HG03060 (cell line): Measurements from ENCODE around the gene GPR32.
"Not testable (repeated sequence)": the region's sequence is repeated elsewhere in the genome, so short reads cannot be mapped to it uniquely, and the experiment has no call there.

Source experiments
- ATAC-seq: cut with Tn5 transposase; IDR thresholded peaks from one replicate; pipeline ENCODE4 v1.9.1; 2021; ENCODE audit warnings: low read depth, moderate number of reproducible peaks; ENCODE audit not compliant: unreplicated experiment

Gene GPR32

DNA sequence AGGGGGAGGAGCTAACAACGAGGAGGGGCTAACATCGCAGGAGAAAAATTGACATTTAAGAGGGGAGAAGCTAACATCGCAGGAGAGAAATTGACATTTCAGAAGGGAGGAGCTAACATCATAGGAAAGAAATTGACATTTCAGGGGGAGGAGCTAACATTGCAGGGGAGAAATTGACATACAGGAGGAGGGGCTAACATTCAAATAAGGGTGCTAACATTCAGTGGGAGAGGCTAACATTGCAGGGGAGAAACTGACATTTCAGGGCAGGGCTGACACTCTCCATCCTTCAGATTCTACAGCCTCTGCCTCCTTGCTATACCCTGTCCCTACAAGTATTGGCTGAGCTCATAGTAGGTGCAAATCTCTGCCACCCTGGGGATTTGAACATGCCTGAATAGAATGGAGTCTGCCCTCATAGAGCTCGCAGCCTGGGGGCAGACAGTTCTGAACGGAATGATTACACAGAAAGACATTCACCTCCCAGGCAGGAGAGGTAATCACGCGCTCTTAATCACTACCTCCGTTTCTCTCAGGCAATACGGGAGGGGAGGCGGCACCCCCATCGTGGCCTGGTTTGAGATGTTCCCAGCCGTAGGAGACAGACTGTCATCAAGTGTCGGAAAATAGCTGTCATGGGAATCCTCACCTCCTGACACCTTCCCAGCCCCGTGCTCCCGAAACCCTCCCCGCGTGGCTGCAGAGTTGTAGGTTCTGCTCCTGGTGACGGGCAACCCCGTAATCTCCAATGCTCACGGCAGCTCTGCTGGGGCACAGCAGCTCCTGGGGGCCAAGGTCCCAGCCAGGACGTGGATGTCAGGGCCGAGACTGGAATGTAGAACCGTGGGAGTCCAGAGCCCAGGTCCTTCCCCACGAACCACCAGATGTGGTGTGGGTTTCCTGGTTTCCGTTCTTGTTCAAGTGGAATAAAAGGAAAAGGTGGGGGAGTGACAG is 9.5 kb downstream of the GPR32 start:
- no peak for ATAC-seq

DNA sequence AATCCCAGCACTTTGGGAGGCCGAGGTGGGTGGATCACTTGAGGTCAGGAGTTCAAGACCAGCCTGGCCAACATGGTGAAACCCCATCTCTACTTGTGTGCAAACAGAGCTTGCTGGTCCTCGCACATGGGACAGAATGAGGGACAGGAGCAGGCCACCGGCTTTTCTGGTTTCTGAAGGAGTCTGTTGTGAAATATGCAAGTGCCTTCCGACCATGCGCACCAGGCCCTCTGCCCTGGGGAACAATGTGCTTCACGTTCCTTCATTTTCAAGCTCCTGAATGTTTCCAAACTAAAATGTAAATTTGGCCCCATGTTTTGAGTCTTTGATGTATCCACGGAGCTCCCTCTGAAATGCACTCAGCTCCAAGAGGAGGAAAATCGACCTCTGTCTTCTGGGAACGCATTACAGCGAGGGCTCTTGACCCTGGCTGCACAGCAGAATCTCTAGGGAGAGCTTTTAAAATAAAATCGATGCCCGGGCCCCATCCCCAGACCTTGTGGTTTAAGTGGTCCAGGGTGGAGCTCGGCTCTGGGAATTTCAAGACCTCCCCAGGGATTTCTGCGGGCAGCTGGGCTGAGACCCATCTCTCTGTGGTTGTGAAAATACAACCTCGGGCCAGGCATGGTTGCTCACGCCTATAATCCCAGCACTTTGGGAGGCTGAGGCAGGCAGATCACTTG is 10.6 kb downstream of the GPR32 start:
- ATAC-seq, result no peak

DNA sequence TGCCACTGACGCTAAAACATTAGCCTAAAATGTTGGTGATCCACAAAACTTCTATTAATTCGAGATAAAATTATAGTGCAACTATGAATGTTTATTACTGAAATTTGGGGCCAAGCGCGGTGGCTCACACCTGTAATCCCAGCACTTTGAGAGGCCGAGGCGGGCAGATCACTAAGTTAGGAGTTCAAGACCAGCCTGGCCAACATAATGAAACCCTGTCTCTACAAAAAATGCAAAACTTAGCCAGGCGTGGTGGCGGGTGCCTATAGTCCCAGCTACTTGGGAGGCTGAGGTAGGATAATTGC is 13.5 kb downstream of the GPR32 start:
- not testable (repeated sequence) for ATAC-seq

DNA sequence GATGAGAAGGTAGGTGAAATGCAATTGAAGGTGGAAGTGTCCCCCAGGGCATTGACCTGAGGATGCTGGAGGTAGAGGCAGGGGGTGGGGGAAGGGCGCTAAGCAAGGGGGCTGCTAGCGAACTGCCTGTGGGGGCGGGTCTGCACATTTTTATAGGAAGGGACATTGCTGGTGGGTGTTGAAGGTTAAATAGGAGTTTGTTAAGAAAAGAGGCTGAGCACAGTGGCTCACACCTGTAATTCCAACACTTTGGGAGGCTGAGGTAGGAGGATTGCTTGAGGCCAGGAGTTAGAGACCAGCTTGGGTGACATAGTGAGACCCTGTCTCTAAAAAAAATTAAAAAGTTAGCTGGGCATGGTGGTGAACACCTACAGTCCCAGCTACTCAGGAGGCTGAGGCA is 14.4 kb downstream of the GPR32 start:
- no peak for ATAC-seq

DNA sequence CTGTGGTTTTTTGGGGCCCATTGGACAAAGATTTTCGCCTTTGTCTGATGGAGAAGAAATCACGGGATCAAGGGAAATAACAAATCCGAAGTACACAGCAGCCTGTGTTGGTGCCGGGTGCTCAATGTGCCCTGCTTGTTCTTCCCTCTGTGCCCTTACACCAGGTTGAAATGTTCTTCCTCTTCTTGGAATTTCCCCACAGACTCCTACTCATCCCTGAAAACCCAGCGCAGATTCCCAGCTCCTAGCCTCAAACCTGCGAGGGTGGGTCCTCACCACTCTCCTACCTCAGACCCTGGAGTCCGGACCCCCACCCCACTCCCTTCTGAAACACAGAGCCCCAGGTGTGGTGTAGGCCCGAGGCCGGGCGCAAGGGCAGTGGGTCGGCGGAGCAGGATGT is 15.1 kb downstream of the GPR32 start:
- no peak for ATAC-seq

DNA sequence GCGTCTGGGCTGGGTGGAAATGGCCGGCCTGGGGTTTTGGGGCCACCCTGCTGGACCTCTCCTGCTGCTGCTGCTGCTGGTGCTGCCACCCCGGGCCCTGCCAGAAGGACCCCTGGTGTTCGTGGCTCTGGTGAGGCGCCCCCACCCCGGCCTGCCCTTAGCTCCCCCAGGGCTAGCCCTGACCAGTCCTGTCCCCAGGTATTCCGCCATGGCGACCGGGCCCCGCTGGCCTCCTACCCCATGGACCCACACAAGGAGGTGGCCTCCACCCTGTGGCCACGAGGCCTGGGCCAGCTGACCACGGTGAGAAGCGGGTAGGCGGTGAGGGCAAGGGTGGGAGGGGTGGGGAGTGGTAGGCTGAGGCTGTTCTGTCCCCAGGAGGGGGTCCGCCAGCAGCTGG is 20.1 kb downstream of the GPR32 start, which contains the start of gene ACP4:
TSS of gene ACP4 (plus strand) at position 20 of the 400 bp plus-strand sequence. CDS start at position 20, 0 bp downstream.
- no peak for ATAC-seq

DNA sequence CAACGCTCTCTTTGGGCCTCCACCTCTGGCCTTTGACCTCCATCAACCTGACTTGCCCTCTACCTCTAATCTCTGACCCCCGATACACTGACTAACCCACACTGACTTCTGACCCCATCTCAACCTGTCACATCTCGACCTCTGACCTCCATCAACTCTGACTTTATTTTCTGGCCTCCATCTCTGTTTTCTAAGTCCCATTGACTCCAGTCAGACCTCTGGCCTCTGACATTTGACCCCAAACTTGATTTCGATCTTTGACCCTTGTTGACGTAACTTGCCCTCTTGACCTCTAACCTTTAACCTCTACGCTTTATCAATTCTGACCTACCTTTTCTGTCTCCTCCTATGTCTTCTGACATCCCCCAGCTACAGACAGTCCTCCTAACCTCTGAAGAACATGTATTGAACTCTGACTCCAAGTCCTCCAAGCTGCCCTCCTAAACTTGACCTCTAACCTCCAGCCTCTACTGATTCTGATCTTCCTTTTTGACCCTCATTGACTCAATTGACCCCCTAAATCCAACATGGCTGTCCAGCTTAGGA is 20.7 kb downstream of the GPR32 start:
- no peak for ATAC-seq

DNA sequence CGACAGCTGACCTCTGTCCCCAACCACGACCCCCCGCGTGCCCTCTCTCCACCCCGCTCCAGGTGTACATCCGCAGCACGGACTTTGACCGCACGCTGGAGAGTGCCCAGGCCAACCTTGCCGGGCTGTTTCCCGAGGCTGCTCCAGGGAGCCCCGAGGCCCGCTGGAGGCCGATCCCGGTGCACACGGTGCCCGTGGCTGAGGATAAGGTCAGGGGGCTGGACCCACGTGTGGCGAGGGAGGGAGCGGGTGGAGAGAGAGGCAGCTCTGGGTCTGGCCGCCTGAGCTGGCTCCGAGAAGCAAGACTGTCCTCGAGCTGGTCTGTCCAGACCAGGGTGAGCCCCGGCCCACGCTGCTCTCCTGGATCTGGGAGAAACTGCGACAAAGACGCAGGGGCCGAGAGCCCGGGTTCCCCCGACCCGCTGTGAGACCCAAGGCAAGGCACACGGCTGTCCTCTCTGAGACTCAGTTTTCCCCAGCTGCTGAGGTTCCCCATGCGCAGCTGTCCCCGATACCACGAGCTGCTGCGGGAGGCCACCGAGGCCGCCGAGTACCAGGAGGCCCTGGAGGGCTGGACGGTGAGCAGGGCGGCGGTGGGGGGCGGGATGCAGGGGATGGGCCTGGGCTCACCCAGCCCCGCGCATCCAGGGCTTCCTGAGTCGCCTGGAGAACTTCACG is 21.5 kb downstream of the GPR32 start:
- ATAC-seq, result no peak

DNA sequence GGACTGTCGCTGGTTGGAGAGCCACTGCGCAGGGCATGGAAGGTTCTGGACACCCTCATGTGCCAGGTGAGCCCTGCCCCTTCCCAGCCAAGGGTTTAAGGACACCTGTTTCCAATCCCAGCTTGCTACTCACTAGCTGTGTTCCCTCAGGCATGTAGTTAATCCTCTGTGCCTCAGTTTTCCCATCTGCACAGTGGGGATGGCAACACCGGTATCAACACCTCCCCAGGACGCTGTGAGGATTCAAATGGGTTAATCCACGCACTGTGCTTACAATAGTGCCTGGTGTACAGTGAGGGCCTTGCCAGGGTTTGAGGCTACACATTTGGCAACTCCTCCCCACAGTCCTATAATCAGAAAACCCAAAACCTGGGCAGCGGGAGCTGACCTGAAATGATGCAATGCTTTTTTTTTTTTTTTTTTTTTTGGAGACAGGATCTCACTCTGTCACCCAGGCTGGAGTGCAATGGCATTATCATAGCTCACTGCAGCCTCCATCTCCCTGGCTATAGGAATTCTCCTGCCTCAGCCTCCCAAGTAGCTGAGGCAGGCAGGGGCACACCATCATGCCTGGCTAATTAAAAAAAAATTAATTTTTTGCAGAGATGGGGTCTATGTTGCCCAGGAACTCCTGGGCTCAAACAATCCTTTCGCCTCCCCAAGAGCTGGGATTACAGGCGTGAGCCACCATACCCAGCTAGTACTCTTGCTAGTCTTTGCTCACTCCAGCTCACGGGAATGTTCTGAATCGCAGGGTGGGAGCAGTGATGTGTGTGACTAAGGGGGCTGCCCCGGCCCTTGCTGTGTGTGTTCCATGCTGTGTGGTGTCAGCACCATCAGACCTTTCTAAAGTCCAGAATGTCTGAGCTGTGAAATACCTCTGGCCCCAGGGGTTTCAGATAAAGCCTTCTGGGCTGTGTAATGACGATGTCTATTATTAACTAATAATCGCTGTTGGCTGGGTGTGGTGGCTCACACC is 22.3 kb downstream of the GPR32 start:
- ATAC-seq, result no peak

DNA sequence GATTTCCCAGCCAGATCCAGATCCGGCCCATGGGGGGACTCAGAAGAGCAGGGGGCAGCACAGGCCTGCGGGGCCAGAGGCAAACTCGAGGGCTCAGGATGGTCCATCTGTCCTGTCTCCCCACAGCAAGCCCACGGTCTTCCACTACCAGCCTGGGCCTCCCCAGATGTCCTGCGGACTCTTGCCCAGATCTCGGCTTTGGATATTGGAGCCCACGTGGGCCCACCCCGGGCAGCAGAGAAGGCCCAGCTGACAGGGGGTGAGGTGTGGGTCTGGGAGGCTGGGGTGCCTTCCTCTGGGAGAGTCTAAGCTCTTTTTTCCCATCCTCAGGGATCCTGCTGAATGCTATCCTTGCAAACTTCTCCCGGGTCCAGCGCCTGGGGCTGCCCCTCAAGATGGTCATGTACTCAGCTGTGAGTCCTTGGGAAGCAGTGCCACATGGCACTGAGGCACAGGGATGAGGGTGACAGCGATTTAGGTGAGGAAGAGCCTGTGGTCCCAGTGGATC is 23.3 kb downstream of the GPR32 start:
- ATAC-seq, result no peak

DNA sequence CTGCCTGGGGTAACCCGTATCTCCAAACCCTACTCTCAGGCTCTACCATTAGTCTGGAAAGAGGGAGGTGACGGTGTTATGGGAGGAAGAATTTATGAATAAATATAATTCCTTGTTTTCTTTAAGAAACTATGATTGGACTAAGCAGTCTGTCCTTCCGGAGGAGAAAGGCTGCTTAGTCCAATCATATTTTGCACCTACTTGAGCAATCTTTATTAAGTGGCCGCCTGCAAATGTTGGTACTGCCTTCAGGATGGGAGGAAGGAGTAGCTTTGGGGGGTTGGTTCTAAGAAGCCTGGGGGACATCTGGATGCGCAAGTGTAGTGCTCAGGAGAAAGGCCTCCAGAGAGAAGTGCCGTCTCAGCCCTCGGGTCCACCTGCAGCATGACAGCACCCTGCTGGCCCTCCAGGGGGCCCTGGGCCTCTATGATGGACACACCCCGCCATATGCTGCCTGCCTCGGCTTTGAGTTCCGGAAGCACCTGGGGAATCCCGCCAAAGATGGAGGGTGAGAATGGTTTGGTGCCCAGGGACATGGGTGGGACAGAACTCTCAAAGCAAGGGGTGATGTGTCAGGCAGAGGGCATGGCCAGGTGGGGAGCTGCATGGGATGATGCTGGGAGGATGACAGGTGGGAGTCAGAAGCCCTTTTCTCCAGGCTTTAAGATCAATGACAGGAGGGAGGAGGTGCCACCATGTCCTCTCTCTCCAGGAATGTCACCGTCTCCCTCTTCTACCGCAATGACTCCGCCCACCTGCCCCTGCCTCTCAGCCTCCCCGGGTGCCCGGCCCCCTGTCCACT is 24.0 kb downstream of the GPR32 start:
- ATAC-seq, result no peak

DNA sequence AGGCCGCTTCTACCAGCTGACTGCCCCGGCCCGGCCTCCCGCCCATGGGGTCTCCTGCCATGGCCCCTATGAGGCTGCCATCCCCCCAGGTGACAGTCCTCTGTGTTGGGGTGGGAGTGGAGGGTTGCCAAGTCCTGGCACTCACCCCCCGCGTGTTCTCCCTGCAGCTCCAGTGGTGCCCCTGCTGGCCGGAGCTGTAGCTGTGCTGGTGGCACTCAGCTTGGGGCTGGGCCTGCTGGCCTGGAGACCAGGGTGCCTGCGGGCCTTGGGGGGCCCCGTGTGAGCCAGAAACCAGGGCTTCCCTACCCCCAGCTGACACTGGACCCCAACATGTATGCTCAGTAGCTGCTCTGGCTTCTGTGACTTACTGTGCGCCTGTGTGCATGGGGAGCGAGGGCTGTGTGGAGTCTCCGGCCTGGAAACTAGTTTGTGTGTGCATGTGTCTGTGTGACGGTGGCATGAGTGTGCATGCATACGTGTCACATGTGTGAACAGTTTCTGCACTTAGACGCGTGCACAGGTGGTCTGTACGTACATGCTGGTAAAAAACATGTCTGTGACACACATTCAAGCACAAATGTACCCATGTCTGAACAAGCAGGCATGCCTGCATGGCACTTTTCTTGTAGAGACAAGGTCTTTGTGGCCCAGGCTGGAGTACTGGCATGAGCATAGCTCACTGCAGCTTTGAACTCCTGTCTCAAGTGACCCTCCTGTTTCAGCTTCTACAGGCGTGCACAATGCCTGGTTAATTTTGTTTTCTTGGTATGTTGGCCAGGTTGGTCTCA is 24.8 kb downstream of the GPR32 start:
- no peak for ATAC-seq

DNA sequence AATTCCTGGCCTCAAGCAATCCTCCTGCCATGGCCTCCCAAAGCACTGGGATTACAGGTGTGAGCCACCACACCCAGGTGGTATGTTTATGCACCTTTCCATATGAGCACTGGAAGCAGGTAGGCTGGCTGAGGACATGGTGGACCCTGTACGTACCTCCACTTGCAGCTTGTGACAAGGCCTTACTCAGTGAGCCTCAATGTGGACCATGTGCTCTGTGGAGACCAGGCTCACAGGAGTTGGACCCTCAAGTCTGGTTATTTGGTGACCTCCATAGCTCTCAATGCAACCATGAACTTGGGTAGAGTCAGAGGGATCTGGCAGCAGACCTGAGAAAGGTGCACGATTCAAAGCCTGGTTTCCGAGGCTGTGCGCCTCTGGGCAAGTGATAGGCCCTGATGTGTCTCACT is 25.4 kb downstream of the GPR32 start:
- ATAC-seq, result no peak

DNA sequence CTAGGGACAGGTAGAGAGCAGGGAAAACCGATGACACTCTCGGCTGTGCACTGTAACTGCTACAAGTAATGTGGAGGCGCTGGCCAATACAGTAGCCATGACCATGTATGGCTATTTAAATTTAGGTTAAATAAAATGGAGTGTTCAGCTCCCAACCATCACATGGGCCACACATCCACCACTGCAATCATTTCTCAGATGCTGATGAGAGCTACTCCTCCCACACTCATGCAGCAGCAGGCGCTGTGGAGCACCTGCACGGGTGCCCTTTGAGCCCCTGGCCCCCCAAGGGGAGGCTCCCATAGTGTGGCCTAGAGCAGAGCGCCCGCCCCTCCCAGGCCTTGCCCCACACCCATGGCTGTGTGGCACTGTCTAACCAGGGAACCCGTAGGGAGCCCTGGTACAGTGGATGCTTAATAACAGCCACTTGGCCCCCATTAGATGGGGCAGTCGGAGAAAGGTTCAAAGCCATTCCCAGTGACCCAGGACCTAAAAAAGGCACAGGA is 25.9 kb downstream of the GPR32 start:
- ATAC-seq, result no peak

DNA sequence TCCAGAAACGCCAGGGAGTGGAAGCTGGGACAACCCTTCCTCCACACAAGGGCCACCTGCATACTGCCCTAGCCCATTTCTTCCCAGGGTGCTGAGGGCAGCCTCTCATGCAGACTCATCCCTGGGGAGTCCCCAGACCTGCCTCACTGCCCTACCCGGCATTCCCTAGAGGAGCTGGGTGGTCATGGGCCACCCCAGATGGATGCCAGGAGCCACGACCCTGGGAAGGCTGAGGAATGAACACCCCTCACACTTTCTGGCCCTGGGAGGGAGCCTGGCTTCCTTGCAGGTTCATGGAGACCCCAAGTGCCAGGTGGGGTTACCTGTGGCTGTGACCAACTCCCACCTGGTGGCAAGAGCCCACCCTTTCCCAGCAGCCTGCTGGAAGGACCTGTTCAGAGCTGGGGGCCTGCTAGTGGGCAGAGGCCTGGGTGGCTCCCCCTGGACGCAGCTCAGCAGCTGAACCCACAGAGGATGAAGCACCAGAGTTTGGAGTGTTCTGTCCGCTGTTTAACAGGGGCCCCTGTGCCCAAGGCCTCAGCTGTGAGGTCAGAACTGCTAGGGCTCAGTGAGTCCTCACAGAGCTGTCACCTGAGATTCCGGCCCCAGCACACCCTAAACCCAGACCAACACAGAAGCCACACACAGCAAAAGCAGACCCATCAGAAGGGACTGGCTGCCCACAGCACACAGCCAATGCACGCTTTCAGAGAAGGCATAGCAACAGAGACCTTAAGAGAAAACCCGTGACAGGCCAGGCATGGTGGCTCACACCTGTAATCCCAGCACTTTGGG is 26.6 kb downstream of the GPR32 start:
- no peak for ATAC-seq

DNA sequence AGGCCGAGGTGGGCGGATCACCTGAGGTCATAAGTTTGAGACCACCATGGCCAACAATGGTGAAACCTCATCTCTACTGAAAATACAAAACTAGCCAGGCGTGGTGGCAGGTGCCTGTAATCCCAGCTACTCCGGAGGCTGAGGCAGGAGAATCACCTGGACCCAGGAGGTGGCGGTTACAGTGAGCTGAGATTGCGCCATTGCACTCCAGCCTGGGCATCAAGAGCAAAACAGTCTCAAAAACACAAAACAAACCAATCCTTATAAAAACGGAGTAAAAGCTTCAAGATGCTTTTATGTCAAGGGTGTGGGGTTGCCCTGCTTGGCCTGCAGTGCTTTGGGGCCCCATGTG is 27.1 kb downstream of the GPR32 start:
- ATAC-seq, result no peak
